NCI-H226 (cell line): Measurements from ENCODE around the gene ARVCF.

ENCODE experiments used
- DNase-seq: peaks from one replicate; pipeline ENCODE4 v3.0.0-alpha.2; 2015

ARVCF gene

GRCh38 chr22:19970479-19971275 is 45.9 kb downstream of the ARVCF start:
- no peak for DNase-seq

- DNase-seq, result no peak
These were observed 46.6 kb downstream of the ARVCF start for GRCh38 chr22:19970031-19970478.

DNA sequence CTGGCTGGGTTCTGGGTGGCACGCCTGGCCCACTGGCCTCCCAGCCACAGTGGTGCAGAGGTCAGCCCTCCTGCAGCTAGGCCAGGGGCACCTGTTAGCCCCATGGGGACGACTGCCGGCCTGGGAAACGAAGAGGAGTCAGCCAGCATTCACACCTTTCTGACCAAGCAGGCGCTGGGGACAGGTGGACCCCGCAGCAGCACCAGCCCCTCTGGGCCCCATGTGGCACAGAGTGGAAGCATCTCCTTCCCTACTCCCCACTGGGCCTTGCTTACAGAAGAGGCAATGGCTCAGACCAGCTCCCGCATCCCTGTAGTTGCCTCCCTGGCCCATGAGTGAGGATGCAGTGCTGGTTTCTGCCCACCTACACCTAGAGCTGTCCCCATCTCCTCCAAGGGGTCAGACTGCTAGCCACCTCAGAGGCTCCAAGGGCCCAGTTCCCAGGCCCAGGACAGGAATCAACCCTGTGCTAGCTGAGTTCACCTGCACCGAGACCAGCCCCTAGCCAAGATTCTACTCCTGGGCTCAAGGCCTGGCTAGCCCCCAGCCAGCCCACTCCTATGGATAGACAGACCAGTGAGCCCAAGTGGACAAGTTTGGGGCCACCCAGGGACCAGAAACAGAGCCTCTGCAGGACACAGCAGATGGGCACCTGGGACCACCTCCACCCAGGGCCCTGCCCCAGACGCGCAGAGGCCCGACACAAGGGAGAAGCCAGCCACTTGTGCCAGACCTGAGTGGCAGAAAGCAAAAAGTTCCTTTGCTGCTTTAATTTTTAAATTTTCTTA is 47.3 kb downstream of the ARVCF start:
- no peak for DNase-seq

- DNase-seq, result no peak
These were observed 48.2 kb downstream of the ARVCF start for GRCh38 chr22:19968450-19968891.

DNA sequence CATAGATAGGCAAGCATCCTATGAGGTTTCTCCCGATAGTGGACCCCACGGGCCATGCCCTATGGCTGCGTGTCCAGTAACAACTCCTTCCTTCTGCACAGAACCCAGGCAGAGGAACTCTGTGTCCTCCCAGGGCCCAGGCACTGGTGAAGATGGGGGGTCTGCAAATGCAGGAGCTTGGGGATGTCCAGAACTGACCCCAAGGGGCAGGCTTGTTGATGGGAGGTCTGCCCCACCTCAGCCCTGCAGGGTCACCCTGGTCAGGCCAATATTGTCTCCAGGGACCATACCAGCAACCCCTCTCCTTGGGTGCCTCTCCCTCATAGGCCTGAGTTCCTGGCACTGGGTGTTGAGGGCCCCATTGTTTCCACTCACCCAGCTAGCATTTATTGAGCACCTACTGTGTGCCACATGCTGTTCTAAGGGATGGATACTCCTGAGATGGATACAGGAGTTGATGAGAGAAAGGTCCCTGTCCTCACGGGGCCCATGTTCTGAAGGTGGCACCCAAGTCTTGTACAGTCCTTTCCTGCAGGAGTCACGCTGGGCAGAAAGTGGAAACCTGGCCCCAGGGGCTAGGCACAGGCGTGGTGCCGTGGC is 48.7 kb downstream of the ARVCF start:
- DNase-seq, result no peak

GRCh38 chr22:19966908-19967750 is 49.5 kb downstream of the ARVCF start:
- DNase-seq, result no peak

- no peak for DNase-seq
These were observed 50.6 kb downstream of the ARVCF start for GRCh38 chr22:19965771-19966709.

- no peak for DNase-seq
These were observed 51.8 kb downstream of the ARVCF start for GRCh38 chr22:19964701-19965386.

GRCh38 chr22:19963863-19964642 is 52.6 kb downstream of the ARVCF start:
- no peak for DNase-seq

- DNase-seq, result peak; percentile 68
These were observed 53.5 kb downstream of the ARVCF start for GRCh38 chr22:19962909-19963806.

DNA sequence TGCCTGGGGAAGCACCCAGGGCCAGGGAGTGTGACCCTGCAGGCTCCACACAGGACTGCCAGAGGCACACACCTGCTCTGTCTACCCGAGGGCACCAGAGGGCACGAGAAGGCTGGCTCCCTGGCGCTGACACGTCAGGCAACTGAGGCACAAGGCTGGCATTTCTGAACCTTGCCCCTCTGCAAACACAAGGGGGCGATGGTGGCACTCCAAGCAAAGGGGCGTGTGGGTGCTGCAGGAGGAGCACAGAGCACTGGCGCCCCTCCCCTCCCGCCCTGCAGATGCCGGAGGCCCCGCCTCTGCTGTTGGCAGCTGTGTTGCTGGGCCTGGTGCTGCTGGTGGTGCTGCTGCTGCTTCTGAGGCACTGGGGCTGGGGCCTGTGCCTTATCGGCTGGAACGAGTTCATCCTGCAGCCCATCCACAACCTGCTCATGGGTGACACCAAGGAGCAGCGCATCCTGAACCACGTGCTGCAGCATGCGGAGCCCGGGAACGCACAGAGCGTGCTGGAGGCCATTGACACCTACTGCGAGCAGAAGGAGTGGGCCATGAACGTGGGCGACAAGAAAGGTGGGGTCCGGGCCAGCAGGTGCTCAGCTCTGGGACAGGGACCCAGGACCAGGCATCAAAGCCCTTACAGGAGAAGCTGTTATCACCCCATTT is 54.2 kb downstream of the ARVCF start:
- peak; percentile 58 for DNase-seq

GRCh38 chr22:19961868-19962245 is 54.8 kb downstream of the ARVCF start:
- DNase-seq, result no peak

DNA sequence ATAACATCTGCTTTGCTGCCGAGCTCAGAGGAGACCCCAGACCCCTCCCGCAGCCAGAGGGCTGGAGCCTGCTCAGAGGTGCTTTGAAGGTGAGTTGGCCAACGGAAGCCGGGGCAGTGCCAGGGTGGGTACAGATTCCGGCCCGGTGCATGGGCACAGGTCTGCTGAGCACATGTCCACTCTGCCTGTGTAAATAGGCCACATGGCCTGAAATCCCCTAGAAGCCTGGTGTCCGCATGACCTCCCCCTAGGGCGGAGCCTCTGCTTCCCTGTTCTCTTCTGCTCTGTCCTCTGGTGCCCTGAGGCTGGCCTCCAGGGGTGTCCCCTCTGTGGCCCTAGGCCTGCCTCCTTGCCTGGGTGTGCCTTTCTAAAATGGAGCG is 55.4 kb downstream of the ARVCF start:
- DNase-seq, result no peak

GRCh38 chr22:19960491-19961200 is 56.0 kb downstream of the ARVCF start:
- no peak for DNase-seq

- DNase-seq, result no peak
These were observed 56.8 kb downstream of the ARVCF start for GRCh38 chr22:19959587-19960490.

- peak; percentile 45 for DNase-seq
These were observed 57.5 kb downstream of the ARVCF start for GRCh38 chr22:19959043-19959586.
